Astrocyte (in vitro differentiated cells and primary cell): Measurements from ENCODE around the gene KAT7. TPM values are rescaled to one million over a fixed set of nuclear protein-coding genes. Genes with fewer than 3 reads are reported as not detected.

Experiments used
- DNase-seq: peaks from one replicate; pipeline ENCODE4 v3.0.0-alpha.2; 2010; ENCODE audit warnings: low read depth
- FAIRE-seq: peaks from 2 replicates; lab custom pipeline; 2011; peaks lifted over from hg19 to GRCh38; lab: Jason Lieb, UNC
- H2AFZ ChIP-seq: 2 replicates; pipeline ENCODE4 v1.6.0; 2012; ENCODE audit warnings: low read depth, low read length, inconsistent platforms
- H3K27ac ChIP-seq: 2 replicates; pipeline ENCODE4 v1.5.1; 2011; ENCODE audit warnings: low read depth, low read length, inconsistent platforms
- H3K27me3 ChIP-seq: 2 replicates; pipeline ENCODE4 v1.6.0; 2011; ENCODE audit warnings: low read length, inconsistent platforms; ENCODE audit not compliant: insufficient read depth
- H3K36me3 ChIP-seq: 2 replicates; pipeline ENCODE4 v1.5.1; 2011; ENCODE audit warnings: low read length, inconsistent platforms; ENCODE audit not compliant: insufficient read depth
- H3K4me1 ChIP-seq: 2 replicates; pipeline ENCODE4 v1.5.1; 2011; ENCODE audit warnings: low read length, inconsistent platforms; ENCODE audit not compliant: insufficient read depth
- H3K4me2 ChIP-seq: 2 replicates; pipeline ENCODE4 v1.6.0; 2012; ENCODE audit warnings: low read length, inconsistent platforms
- H3K4me3 ChIP-seq: 2 replicates; pipeline ENCODE4 v1.5.1; 2011; ENCODE audit warnings: low read depth, mild to moderate bottlenecking, low read length, inconsistent platforms; ENCODE audit not compliant: insufficient read depth
- H3K79me2 ChIP-seq: 2 replicates; pipeline ENCODE4 v1.6.0; 2012; ENCODE audit warnings: mild to moderate bottlenecking, low read length, inconsistent platforms; ENCODE audit not compliant: insufficient read depth
- H3K9ac ChIP-seq: 2 replicates; pipeline ENCODE4 v1.6.0; 2012; ENCODE audit warnings: mild to moderate bottlenecking, low read length, inconsistent platforms
- H3K9me3 ChIP-seq: 2 replicates; pipeline ENCODE4 v1.5.1; 2012; ENCODE audit warnings: low read depth, mild to moderate bottlenecking, low read length, inconsistent platforms; ENCODE audit not compliant: insufficient read depth
- H4K20me1 ChIP-seq: 2 replicates; pipeline ENCODE4 v1.6.0; 2012; ENCODE audit warnings: low read length, inconsistent platforms; ENCODE audit not compliant: insufficient read depth
- H3K27ac Mint-ChIP-seq: one replicate; pipeline ENCODE4 v1.8.0; 2021; ENCODE audit warnings: mild to moderate bottlenecking, mixed read lengths; ENCODE audit not compliant: unreplicated experiment
- H3K27me3 Mint-ChIP-seq: one replicate; pipeline ENCODE4 v1.8.0; 2021; ENCODE audit warnings: low read depth, mixed read lengths; ENCODE audit not compliant: unreplicated experiment
- H3K36me3 Mint-ChIP-seq: one replicate; pipeline ENCODE4 v1.8.0; 2021; ENCODE audit warnings: low read depth, mixed read lengths; ENCODE audit not compliant: unreplicated experiment
- H3K4me1 Mint-ChIP-seq: one replicate; pipeline ENCODE4 v1.8.0; 2021; ENCODE audit warnings: low read depth, mixed read lengths; ENCODE audit not compliant: unreplicated experiment
- H3K4me3 Mint-ChIP-seq: one replicate; pipeline ENCODE4 v1.8.0; 2021; ENCODE audit warnings: mild to moderate bottlenecking, moderate library complexity, mixed read lengths; ENCODE audit not compliant: unreplicated experiment
- H3K9me3 Mint-ChIP-seq: one replicate; pipeline ENCODE4 v1.8.0; 2021; ENCODE audit warnings: mild to moderate bottlenecking, mixed read lengths; ENCODE audit not compliant: unreplicated experiment
- CTCF ChIP-seq: IDR thresholded peaks from 2 replicates; pipeline ENCODE4 v1.5.1; 2011; ENCODE audit warnings: low read depth, mild to moderate bottlenecking, inconsistent platforms, low read length, moderate library complexity; ENCODE audit not compliant: insufficient read depth
- EZH2 ChIP-seq: IDR thresholded peaks from 2 replicates; pipeline ENCODE4 v1.6.1; 2012; ENCODE audit warnings: mild to moderate bottlenecking, low read length, inconsistent platforms; ENCODE audit not compliant: insufficient read depth
- total RNA-seq: library from RNA; stranded (reverse); gene quantifications from 2 replicates; pipeline ENCODE4 v1.2.1, GENCODE V29; 2021

The KAT7 gene
- total RNA-seq, 1 donor from 2014 or later: 42.0 TPM

DNA sequence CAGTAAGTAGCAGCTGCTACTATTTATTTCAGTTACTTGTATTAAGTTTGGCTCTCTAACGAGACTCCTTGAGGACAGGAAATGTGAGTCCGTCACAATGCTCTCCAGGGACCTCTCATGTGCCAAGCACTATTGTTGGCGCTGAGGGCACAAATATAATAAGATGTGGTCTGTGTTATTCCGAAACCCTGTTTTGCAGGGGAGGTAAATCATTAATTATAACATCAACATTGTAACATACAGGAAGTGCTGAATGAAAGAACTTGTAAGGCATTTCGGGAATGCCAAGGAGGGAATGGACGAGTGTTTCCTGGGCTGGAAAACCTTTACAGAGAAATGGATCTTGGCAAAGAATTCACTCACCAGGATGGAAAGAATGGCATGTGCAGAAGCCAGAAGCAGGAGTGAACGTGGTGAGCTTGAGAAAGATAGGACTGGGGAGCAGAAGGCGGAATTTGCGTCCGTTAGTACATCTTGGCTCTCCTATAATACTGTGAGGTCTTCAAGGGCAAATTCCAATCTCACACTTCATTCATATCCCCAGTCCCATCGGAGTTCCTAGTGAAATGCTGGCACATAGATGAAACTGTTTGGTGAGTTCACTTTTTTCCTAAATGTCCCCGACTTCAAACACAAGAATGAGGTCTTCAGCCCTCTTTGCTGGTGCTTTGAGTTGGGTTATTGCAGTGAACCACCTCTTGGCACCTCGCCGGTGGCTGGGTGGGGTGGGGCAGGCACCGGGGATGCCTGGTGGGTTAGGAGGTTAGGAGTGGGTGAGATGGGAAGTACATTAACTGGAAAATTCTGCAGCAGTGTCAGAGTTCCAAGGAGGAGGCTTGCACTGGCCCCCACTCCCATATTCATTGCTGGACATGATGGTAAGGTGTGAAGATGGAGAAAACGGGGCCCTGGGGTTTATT lies 47.9 kb downstream of the KAT7 start:
- Mint-ChIP-seq H3K9me3 (no peaks in the 10 kb centered on the region), H3K36me3 (peaks cover 31% of the 10 kb centered on the region), H3K4me1 (peaks cover 23% of the 10 kb centered on the region), H3K4me3 (peak overlapping the region; percentile 46), H3K27me3 (no peaks in the 10 kb centered on the region), H3K27ac (peak overlapping the region; percentile 55)
- H3K27me3 ChIP-seq: no peaks in the 10 kb centered on the region
- FAIRE-seq (peak; percentile 64), DNase-seq (peak; percentile 84)
- H3K79me2 ChIP-seq: no peaks in the 10 kb centered on the region
- H4K20me1 ChIP-seq: no peaks in the 10 kb centered on the region
- no peak overlapping the region for H3K4me3 ChIP-seq
- H3K27ac ChIP-seq: no peak overlapping the region
- TF ChIP-seq CTCF (no peak), EZH2 (no peak)
- H3K9ac ChIP-seq: peak overlapping the region; percentile 12
- H3K4me1 ChIP-seq: peaks cover 23% of the 10 kb centered on the region
- H3K36me3 ChIP-seq: peaks cover 3% of the 10 kb centered on the region
- peak overlapping the region; percentile 69 for H3K4me2 ChIP-seq
- no peaks in the 10 kb centered on the region for H3K9me3 ChIP-seq
- no peak overlapping the region for H2AFZ ChIP-seq

DNA sequence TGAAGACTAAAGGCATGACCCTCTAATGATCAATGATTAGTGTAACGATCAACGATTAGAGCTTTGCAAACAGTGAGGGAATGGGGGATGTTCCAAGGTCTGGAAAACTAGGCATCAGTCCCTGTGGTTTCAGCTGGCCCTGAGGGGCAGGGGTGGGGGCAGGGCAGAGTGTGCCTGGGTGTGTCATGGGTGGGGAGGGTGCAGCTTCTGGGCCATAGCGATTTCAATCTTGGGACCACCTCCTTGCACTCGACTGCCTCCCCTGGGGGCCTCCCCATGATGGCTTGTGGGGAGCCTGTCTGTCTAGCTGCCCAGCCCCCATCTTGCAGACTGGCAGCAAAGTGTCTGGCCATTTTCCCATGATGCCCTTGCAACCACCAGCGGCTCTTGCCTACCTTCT lies 51.0 kb downstream of the KAT7 start:
- no peaks in the 10 kb centered on the region for H3K36me3 ChIP-seq
- Mint-ChIP-seq H3K27ac (no peak overlapping the region), H3K27me3 (no peaks in the 10 kb centered on the region), H3K9me3 (no peaks in the 10 kb centered on the region), H3K4me1 (peaks cover 22% of the 10 kb centered on the region), H3K36me3 (peaks cover 13% of the 10 kb centered on the region), H3K4me3 (no peak overlapping the region)
- H2AFZ ChIP-seq: no peak overlapping the region
- TF ChIP-seq CTCF (no peak), EZH2 (no peak)
- no peak overlapping the region for H3K27ac ChIP-seq
- no peak overlapping the region for H3K4me2 ChIP-seq
- H3K9me3 ChIP-seq: no peaks in the 10 kb centered on the region
- no peaks in the 10 kb centered on the region for H3K79me2 ChIP-seq
- H3K4me1 ChIP-seq: peaks cover 19% of the 10 kb centered on the region
- H3K9ac ChIP-seq: no peak overlapping the region
- no peaks in the 10 kb centered on the region for H3K27me3 ChIP-seq
- H4K20me1 ChIP-seq: no peaks in the 10 kb centered on the region
- H3K4me3 ChIP-seq: no peak overlapping the region
- DNase-seq (no peak), FAIRE-seq (no peak)

- DNase-seq: no peak
- no peaks in the 10 kb centered on the region for H3K79me2 ChIP-seq
- no peak overlapping the region for H3K4me2 ChIP-seq
These were observed 53.1 kb downstream of the KAT7 start for GRCh38 chr17:49841548-49841947.

More at GRCh38 chr17:49841548-49841947, 53.1 kb downstream of the KAT7 start:
- Mint-ChIP-seq H3K36me3 (peaks cover 12% of the 10 kb centered on the region), H3K27me3 (no peaks in the 10 kb centered on the region), H3K4me1 (peaks cover 10% of the 10 kb centered on the region), H3K4me3 (no peak overlapping the region), H3K9me3 (no peaks in the 10 kb centered on the region), H3K27ac (no peak overlapping the region)
- Histone ChIP-seq H4K20me1 (no peaks in the 10 kb centered on the region), H3K27ac (no peak overlapping the region), H3K36me3 (no peaks in the 10 kb centered on the region), H3K9me3 (no peaks in the 10 kb centered on the region), H3K9ac (no peak overlapping the region), H3K4me1 (peaks cover 5% of the 10 kb centered on the region), H3K4me3 (no peak overlapping the region), H3K27me3 (no peaks in the 10 kb centered on the region), H2AFZ (no peak overlapping the region)
- TF ChIP-seq CTCF: no peak
- TF ChIP-seq EZH2: no peak
- no peak for FAIRE-seq
